Esophagus squamous epithelium (tissue), 5 donors: Measurements from ENCODE around the gene ACTN4. TPM values are rescaled to one million over a fixed set of nuclear protein-coding genes. Genes with fewer than 3 reads are reported as not detected.

Source experiments
- DNase-seq: peaks from one replicate; lab custom pipeline; 2025; lab: John Stamatoyannopoulos, UW
- H3K27ac ChIP-seq, 4 donors: fragments of 200-600 bp; sonication (generic); one replicate each; pipeline ENCODE4 v1.5.1; 2016 to 2019; ENCODE audit warnings: mild to moderate bottlenecking in 1 of 4
- H3K27me3 ChIP-seq, 4 donors: fragments of 200-600 bp; sonication (generic); 1 replicate in 3 of 4; 2 replicates in 1 of 4; pipeline versions ENCODE4 v1.5.1 to v1.6.0; 2017 to 2021; ENCODE audit warnings: antibody characterized with exemption in 1 of 4
- H3K36me3 ChIP-seq, 3 donors: fragments of 200-600 bp; sonication (generic); one replicate each; pipeline ENCODE4 v1.5.1; 2016 to 2019
- H3K4me1 ChIP-seq, 3 donors: fragments of 200-600 bp; sonication (generic); one replicate each; pipeline ENCODE4 v1.5.1; 2017 to 2019
- H3K4me3 ChIP-seq, 4 donors: fragments of 200-600 bp; sonication (generic); 1 replicate in 3 of 4; 2 replicates in 1 of 4; pipeline ENCODE4 v1.5.1; 2016 to 2019; ENCODE audit warnings: mild to moderate bottlenecking in 2 of 4, moderate library complexity in 1 of 4
- H3K9me3 ChIP-seq, 3 donors: fragments of 200-600 bp; sonication (generic); one replicate each; pipeline ENCODE4 v1.5.1; 2016 to 2019
- CTCF ChIP-seq, 6 experiments: fragments of 450-650 bp in 4 of 6; fragments of 200-600 bp in 2 of 6; sonication (generic) in 2 of 6; IDR thresholded peaks; one replicate each; pipeline ENCODE4 v1.5.1; 2016 to 2019; ENCODE audit warnings: antibody characterized with exemption in 6 of 6, mild to moderate bottlenecking in 4 of 6, moderate library complexity in 4 of 6
- POLR2A ChIP-seq, 4 donors: fragments of 450-650 bp; IDR thresholded peaks; one replicate each; pipeline ENCODE4 v1.6.1; 2017; ENCODE audit warnings: antibody characterized with exemption in 4 of 4, mild to moderate bottlenecking in 4 of 4, moderate library complexity in 3 of 4
- WGBS, 2 donors: methylation state at CpG; one replicate each; pipeline ENCODE4 v1.1.5; 2018; 5-methylcytosine and 5-hydroxymethylcytosine counted together
- intact Hi-C: fragments of 100-400 bp; cut with DNase I; formaldehyde crosslinking; loops from one replicate; pipeline ENCODE4 v1.15.0; 2022
- total RNA-seq, 4 donors: library from RNA; depleted of rRNA; stranded (reverse); fragments of >200 nt; gene quantifications; one replicate each; pipeline ENCODE4 v1.1.0, GENCODE V29; 2016
- donor health status: DM: yes; HTN: yes; CAD: no.

The ACTN4 gene
- total RNA-seq, 4 donors from 2014 or later, result 302 to 705 (median 414) TPM

GRCh38 chr19:38729653-38730469, 82.4 kb downstream of the ACTN4 start:
- DNase-seq, result no peak
- 71 to 77% methylated on average over 13 of the region's 17 CpGs for WGBS, 2 donors
- TF ChIP-seq CTCF (IDR thresholded peaks at IDR 0.05), result peak; percentile 79 to 86 (median 80)
- no peak for TF ChIP-seq POLR2A (IDR thresholded peaks at IDR 0.05)
- intact Hi-C loops, result loop anchor here (10.0 kb wide), 1 partner anchor 105 kb away; the partner anchor contains the start of gene ECH1
- Histone ChIP-seq H3K4me1 (peaks cover 15 to 79% (median 18%) of the 10 kb centered on the region in 3 donors), H3K4me3 (no peak overlapping the region), H3K27ac (peak overlapping the region in 3 of 4 donors; percentile 68 to 88 (median 77)), H3K27me3 (no peaks in the 10 kb centered on the region), H3K36me3 (peaks cover 47 to 74% (median 49%) of the 10 kb centered on the region in 3 donors), H3K9me3 (no peaks in the 10 kb centered on the region)

GRCh38 chr19:38730470-38730730, 83.0 kb downstream of the ACTN4 start:
- DNase-seq, result no peak
- no peak overlapping the region for H3K4me3 ChIP-seq
- H3K27me3 ChIP-seq, result no peaks in the 10 kb centered on the region
- H3K9me3 ChIP-seq, result no peaks in the 10 kb centered on the region
- peaks cover 20 to 84% (median 24%) of the 10 kb centered on the region in 3 donors for H3K4me1 ChIP-seq
- intact Hi-C loops, result loop anchor here (10.0 kb wide), 1 partner anchor 104 kb away; the partner anchor contains the start of gene ECH1
- no peak for TF ChIP-seq CTCF (IDR thresholded peaks at IDR 0.05)
- TF ChIP-seq POLR2A (IDR thresholded peaks at IDR 0.05), result no peak
- 80 to 83% methylated on average over 2 to 3 of the region's 7 CpGs for WGBS, 2 donors
- H3K27ac ChIP-seq, result peak overlapping the region in 3 of 4 donors; percentile 56 to 88 (median 77)
- H3K36me3 ChIP-seq, result peaks cover 41 to 69% (median 44%) of the 10 kb centered on the region in 3 donors

GRCh38 chr19:38730731-38731589, 83.5 kb downstream of the ACTN4 start:
- H3K9me3 ChIP-seq, result no peaks in the 10 kb centered on the region
- H3K27ac ChIP-seq, result peak overlapping the region in 3 of 4 donors; percentile 56 to 88 (median 77)
- DNase-seq, result no peak
- no peak for TF ChIP-seq POLR2A (IDR thresholded peaks at IDR 0.05)
- TF ChIP-seq CTCF (IDR thresholded peaks at IDR 0.05), result no peak
- H3K36me3 ChIP-seq, result peaks cover 37 to 63% (median 39%) of the 10 kb centered on the region in 3 donors
- 53 to 84% methylated on average over 5 to 12 of the region's 19 CpGs for WGBS, 2 donors
- peaks cover 22 to 85% (median 25%) of the 10 kb centered on the region in 3 donors for H3K4me1 ChIP-seq
- no peak overlapping the region for H3K4me3 ChIP-seq
- H3K27me3 ChIP-seq, result no peaks in the 10 kb centered on the region
- intact Hi-C loops, result loop anchor here (10.0 kb wide), 1 partner anchor 104 kb away; the partner anchor contains the start of gene ECH1

- no peak for DNase-seq
- Histone ChIP-seq H3K9me3 (no peaks in the 10 kb centered on the region), H3K27me3 (no peaks in the 10 kb centered on the region), H3K36me3 (peaks cover 33 to 55% (median 34%) of the 10 kb centered on the region in 3 donors), H3K27ac (peak overlapping the region; percentile 27 to 88 (median 66)), H3K4me3 (no peak overlapping the region), H3K4me1 (peaks cover 30 to 85% (median 33%) of the 10 kb centered on the region in 3 donors)
- intact Hi-C loops, result loop anchor here (10.0 kb wide), 1 partner anchor 103 kb away; the partner anchor contains the start of gene ECH1
- WGBS, 2 donors, result 48 to 53% methylated on average over 7 to 8 of the region's 10 CpGs
- TF ChIP-seq POLR2A (IDR thresholded peaks at IDR 0.05), result no peak
Measured at GRCh38 chr19:38731654-38732301, 84.3 kb downstream of the ACTN4 start.

GRCh38 chr19:38733241-38733492, 85.7 kb downstream of the ACTN4 start:
- Histone ChIP-seq H3K9me3 (no peaks in the 10 kb centered on the region), H3K4me1 (peaks cover 27 to 81% (median 36%) of the 10 kb centered on the region in 3 donors), H3K27me3 (no peaks in the 10 kb centered on the region), H3K4me3 (no peak overlapping the region), H3K27ac (peak overlapping the region; percentile 77 to 92 (median 85)), H3K36me3 (peaks cover 19 to 41% (median 20%) of the 10 kb centered on the region in 3 donors)
- intact Hi-C loops, result loop anchor here (10.0 kb wide), 1 partner anchor 102 kb away; the partner anchor contains the start of gene ECH1
- no peak for TF ChIP-seq POLR2A (IDR thresholded peaks at IDR 0.05)
- no peak for TF ChIP-seq CTCF (IDR thresholded peaks at IDR 0.05)
- WGBS, 2 donors, result 75 to 92% methylated on average over 1 of the region's 1 CpG
- DNase-seq, result no peak
